HuH-7.5 (cell line): ENCODE data around the gene RASAL2.

Source experiments
- DNase-seq: peaks from one replicate; pipeline ENCODE4 v3.0.0; 2011; ENCODE audit warnings: low spot score

RASAL2 gene

GRCh38 chr1:178093951-178094738 lies at the start of gene RASAL2:
Gene RASAL2, plus strand, starts transcription at chr1:178094104. Its CDS starts 389 bp downstream, at chr1:178094493.
- peak; percentile 50 for DNase-seq

GRCh38 chr1:178046591-178047270 lies 47.2 kb upstream of the RASAL2 start:
- DNase-seq: no peak

GRCh38 chr1:178047403-178048093 lies 46.4 kb upstream of the RASAL2 start:
- no peak for DNase-seq

GRCh38 chr1:178048426-178048825 lies 45.5 kb upstream of the RASAL2 start:
- DNase-seq: no peak

- no peak for DNase-seq
These were observed 45.0 kb upstream of the RASAL2 start for GRCh38 chr1:178048883-178049282.

GRCh38 chr1:178050084-178050483 lies 43.8 kb upstream of the RASAL2 start:
- DNase-seq: no peak

GRCh38 chr1:178051071-178051470 lies 42.8 kb upstream of the RASAL2 start:
- no peak for DNase-seq

- no peak for DNase-seq
These were observed 41.0 kb upstream of the RASAL2 start for GRCh38 chr1:178052650-178053461.

- DNase-seq: no peak
These were observed 38.8 kb upstream of the RASAL2 start for GRCh38 chr1:178055093-178055492.

GRCh38 chr1:178055779-178056471 lies 38.0 kb upstream of the RASAL2 start:
- DNase-seq: no peak

GRCh38 chr1:178057141-178057765 lies 36.7 kb upstream of the RASAL2 start:
- no peak for DNase-seq

- DNase-seq: no peak
These were observed 35.9 kb upstream of the RASAL2 start for GRCh38 chr1:178057912-178058534.

GRCh38 chr1:178060789-178061556 lies 32.9 kb upstream of the RASAL2 start:
- no peak for DNase-seq

- no peak for DNase-seq
These were observed 32.3 kb upstream of the RASAL2 start for GRCh38 chr1:178061620-178062019.

- DNase-seq: no peak
These were observed 29.6 kb upstream of the RASAL2 start for GRCh38 chr1:178064191-178064821.

- DNase-seq: no peak
These were observed 28.7 kb upstream of the RASAL2 start for GRCh38 chr1:178065250-178065649.

GRCh38 chr1:178066296-178066907 lies 27.5 kb upstream of the RASAL2 start:
- no peak for DNase-seq

GRCh38 chr1:178066908-178067614 lies 26.8 kb upstream of the RASAL2 start:
- no peak for DNase-seq
